Activated CD4-positive, alpha-beta T cell treated with anti-CD3 and anti-CD28 coated beads for 36 hours (primary cell): ENCODE measurements around the gene AKAP6. TPM values are rescaled to one million over a fixed set of nuclear protein-coding genes. Genes with fewer than 3 reads are reported as not detected.
A peak's percentile ranks its signal among the peaks of the same experiment; 100 is the strongest.

Experiments
- ATAC-seq: fragments of 200-7000 bp; cut with Tn5 transposase; one replicate; pipeline ENCODE4 v1.10.0; 2021; ENCODE audit warnings: mild to moderate bottlenecking, moderate library complexity
- CTCF ChIA-PET: fragments of 350-600 bp; sonication (Branson Sonifier 250); formaldehyde crosslinking; loops from one replicate; lab custom pipeline; 2021; ENCODE audit warnings: antibody characterized with exemption; lab: Charles Lee
- POLR2A ChIA-PET: fragments of 350-600 bp; sonication (Branson Sonifier 250); formaldehyde crosslinking; loops from one replicate; lab custom pipeline; 2021; ENCODE audit warnings: antibody characterized with exemption, inconsistent platforms; lab: Charles Lee
- DNase-seq: peaks from one replicate; pipeline ENCODE4 v3.0.0-alpha.2; 2020
- H3K27ac Mint-ChIP-seq: one replicate; pipeline ENCODE4 v1.8.0; 2021; ENCODE audit warnings: mixed read lengths
- H3K27me3 Mint-ChIP-seq: one replicate; pipeline ENCODE4 v1.8.0; 2021; ENCODE audit warnings: mixed read lengths
- H3K36me3 Mint-ChIP-seq: one replicate; pipeline ENCODE4 v1.8.0; 2021; ENCODE audit warnings: low read depth, mixed read lengths
- H3K4me1 Mint-ChIP-seq: one replicate; pipeline ENCODE4 v1.8.0; 2021; ENCODE audit warnings: mixed read lengths
- H3K4me3 Mint-ChIP-seq: one replicate; pipeline ENCODE4 v1.8.0; 2021; ENCODE audit warnings: mild to moderate bottlenecking, moderate library complexity, mixed read lengths
- H3K9me3 Mint-ChIP-seq: one replicate; pipeline ENCODE4 v1.8.0; 2021; ENCODE audit warnings: low read depth, mixed read lengths
- intact Hi-C, 2 experiments: fragments of 100-400 bp; cut with DNase I in 1 of 2; cut with micrococcal nuclease in 1 of 2; formaldehyde crosslinking; loops; one replicate each; pipeline versions ENCODE4 v1.14.2 to v1.15.1; 2022 to 2024; cut with DNase I, micrococcal nuclease
- total RNA-seq, 2 experiments: library from RNA; stranded (reverse); gene quantifications; one replicate each; pipeline ENCODE4 v1.2.3, GENCODE V29; 2021

AKAP6 gene
- total RNA-seq, 2 experiments from 2014 or later: 1.1 to 2.0 TPM

GRCh38 chr14:32661216-32661615 lies 332.1 kb downstream of the AKAP6 start:
- H3K36me3 Mint-ChIP-seq: no peaks in the 10 kb centered on the region
- intact Hi-C loops: no loop called here
- H3K9me3 Mint-ChIP-seq: no peaks in the 10 kb centered on the region
- H3K27me3 Mint-ChIP-seq: peaks cover 4% of the 10 kb centered on the region
- ATAC-seq (no peak), DNase-seq (no peak)
- ChIA-PET CTCF (no interaction called here), POLR2A (no interaction called here)
- H3K4me3 Mint-ChIP-seq: no peak overlapping the region
- H3K27ac Mint-ChIP-seq: no peak overlapping the region
- no peaks in the 10 kb centered on the region for H3K4me1 Mint-ChIP-seq

- H3K4me1 Mint-ChIP-seq: no peaks in the 10 kb centered on the region
- ATAC-seq (peak; percentile 19), DNase-seq (no peak)
- no peaks in the 10 kb centered on the region for H3K36me3 Mint-ChIP-seq
- intact Hi-C loops: no loop called here
- H3K27ac Mint-ChIP-seq: no peak overlapping the region
- POLR2A ChIA-PET: no interaction called here
- CTCF ChIA-PET: no interaction called here
- H3K9me3 Mint-ChIP-seq: no peaks in the 10 kb centered on the region
- no peak overlapping the region for H3K4me3 Mint-ChIP-seq
- H3K27me3 Mint-ChIP-seq: peaks cover 4% of the 10 kb centered on the region
Observed at GRCh38 chr14:32662211-32662610, 333.1 kb downstream of the AKAP6 start.

- H3K9me3 Mint-ChIP-seq: peaks cover 4% of the 10 kb centered on the region
- ChIA-PET POLR2A (no interaction called here), CTCF (no interaction called here)
- peaks cover 6% of the 10 kb centered on the region for H3K27me3 Mint-ChIP-seq
- DNase-seq (no peak), ATAC-seq (no peak)
- intact Hi-C loops: no loop called here
- no peak overlapping the region for H3K4me3 Mint-ChIP-seq
- no peak overlapping the region for H3K27ac Mint-ChIP-seq
- no peaks in the 10 kb centered on the region for H3K4me1 Mint-ChIP-seq
- no peaks in the 10 kb centered on the region for H3K36me3 Mint-ChIP-seq
Observed at GRCh38 chr14:32666308-32666707, 337.2 kb downstream of the AKAP6 start.

- H3K27me3 Mint-ChIP-seq: peaks cover 6% of the 10 kb centered on the region
- H3K27ac Mint-ChIP-seq: no peak overlapping the region
Observed at GRCh38 chr14:32667287-32667686, 338.2 kb downstream of the AKAP6 start.

GRCh38 chr14:32667791-32668190 lies 338.7 kb downstream of the AKAP6 start:
- ChIA-PET CTCF (interaction anchor here (0.6 to 0.7 kb wide), 2 partner anchors 18 to 1494 kb away, joined by 3 read pairs; no protein-coding TSS in a partner anchor), POLR2A (no interaction called here)
- ATAC-seq (no peak), DNase-seq (no peak)
- H3K27me3 Mint-ChIP-seq: peaks cover 6% of the 10 kb centered on the region
- H3K4me1 Mint-ChIP-seq: no peaks in the 10 kb centered on the region
- intact Hi-C loops: no loop called here
- H3K27ac Mint-ChIP-seq: no peak overlapping the region
- peaks cover 8% of the 10 kb centered on the region for H3K9me3 Mint-ChIP-seq
- no peaks in the 10 kb centered on the region for H3K36me3 Mint-ChIP-seq
- H3K4me3 Mint-ChIP-seq: no peak overlapping the region

More at GRCh38 chr14:32667287-32667686, 338.2 kb downstream of the AKAP6 start:
- Mint-ChIP-seq H3K4me1 (no peaks in the 10 kb centered on the region), H3K4me3 (no peak overlapping the region), H3K36me3 (no peaks in the 10 kb centered on the region), H3K9me3 (peaks cover 4% of the 10 kb centered on the region)
- ChIA-PET CTCF (interaction anchor here (0.6 kb wide), 1 partner anchor 18 kb away, joined by 3 read pairs; no protein-coding TSS in a partner anchor), POLR2A (no interaction called here)
- intact Hi-C loops: no loop called here
- DNase-seq (no peak), ATAC-seq (no peak)

- Mint-ChIP-seq H3K27me3 (peaks cover 6% of the 10 kb centered on the region), H3K36me3 (no peaks in the 10 kb centered on the region), H3K9me3 (peaks cover 12% of the 10 kb centered on the region), H3K27ac (no peak overlapping the region), H3K4me1 (no peaks in the 10 kb centered on the region), H3K4me3 (no peak overlapping the region)
- ChIA-PET CTCF (no interaction called here), POLR2A (no interaction called here)
- ATAC-seq: no peak
- DNase-seq: no peak
- intact Hi-C loops: no loop called here
Observed at GRCh38 chr14:32669391-32669790, 340.3 kb downstream of the AKAP6 start.

GRCh38 chr14:32675433-32675832 lies 346.3 kb downstream of the AKAP6 start:
- peaks cover 12% of the 10 kb centered on the region for H3K9me3 Mint-ChIP-seq
- DNase-seq (no peak), ATAC-seq (no peak)
- intact Hi-C loops: no loop called here
- no peak overlapping the region for H3K4me3 Mint-ChIP-seq
- CTCF ChIA-PET: no interaction called here
- H3K27me3 Mint-ChIP-seq: no peaks in the 10 kb centered on the region
- H3K36me3 Mint-ChIP-seq: no peaks in the 10 kb centered on the region
- no peaks in the 10 kb centered on the region for H3K4me1 Mint-ChIP-seq
- H3K27ac Mint-ChIP-seq: no peak overlapping the region
- POLR2A ChIA-PET: no interaction called here

- no peaks in the 10 kb centered on the region for H3K4me1 Mint-ChIP-seq
- no peaks in the 10 kb centered on the region for H3K27me3 Mint-ChIP-seq
- no peaks in the 10 kb centered on the region for H3K36me3 Mint-ChIP-seq
- no peak overlapping the region for H3K4me3 Mint-ChIP-seq
- intact Hi-C loops: no loop called here
- DNase-seq (no peak), ATAC-seq (no peak)
- ChIA-PET CTCF (no interaction called here), POLR2A (no interaction called here)
- H3K27ac Mint-ChIP-seq: no peak overlapping the region
- peaks cover 8% of the 10 kb centered on the region for H3K9me3 Mint-ChIP-seq
Observed at GRCh38 chr14:32677129-32677780, 348.2 kb downstream of the AKAP6 start.

GRCh38 chr14:32678088-32678487 lies 349.0 kb downstream of the AKAP6 start:
- H3K4me3 Mint-ChIP-seq: no peak overlapping the region
- intact Hi-C loops: no loop called here
- no peak for ATAC-seq
- POLR2A ChIA-PET: no interaction called here
- no peak for DNase-seq
- no peaks in the 10 kb centered on the region for H3K4me1 Mint-ChIP-seq
- CTCF ChIA-PET: no interaction called here
- no peaks in the 10 kb centered on the region for H3K27me3 Mint-ChIP-seq
- H3K27ac Mint-ChIP-seq: no peak overlapping the region
- H3K9me3 Mint-ChIP-seq: peaks cover 1% of the 10 kb centered on the region
- H3K36me3 Mint-ChIP-seq: no peaks in the 10 kb centered on the region

GRCh38 chr14:32679927-32680612 lies 351.0 kb downstream of the AKAP6 start:
- ChIA-PET POLR2A (no interaction called here), CTCF (no interaction called here)
- H3K4me1 Mint-ChIP-seq: no peaks in the 10 kb centered on the region

GRCh38 chr14:32681598-32681997 lies 352.5 kb downstream of the AKAP6 start:
- no peak for ATAC-seq
- CTCF ChIA-PET: no interaction called here
- Mint-ChIP-seq H3K4me1 (no peaks in the 10 kb centered on the region), H3K36me3 (no peaks in the 10 kb centered on the region), H3K27ac (no peak overlapping the region), H3K9me3 (no peaks in the 10 kb centered on the region), H3K4me3 (no peak overlapping the region), H3K27me3 (no peaks in the 10 kb centered on the region)
- intact Hi-C loops: no loop called here
- no peak for DNase-seq
- POLR2A ChIA-PET: interaction anchor here (0.6 kb wide), 1 partner anchor 471 kb away, joined by 9 read pairs; no protein-coding TSS in a partner anchor

More at GRCh38 chr14:32679927-32680612, 351.0 kb downstream of the AKAP6 start:
- intact Hi-C loops: no loop called here
- Mint-ChIP-seq H3K27me3 (no peaks in the 10 kb centered on the region), H3K27ac (no peak overlapping the region), H3K9me3 (no peaks in the 10 kb centered on the region), H3K4me3 (no peak overlapping the region), H3K36me3 (no peaks in the 10 kb centered on the region)
- DNase-seq (no peak), ATAC-seq (no peak)

GRCh38 chr14:32682214-32682613 lies 353.1 kb downstream of the AKAP6 start:
- ChIA-PET CTCF (no interaction called here), POLR2A (no interaction called here)
- Mint-ChIP-seq H3K4me1 (no peaks in the 10 kb centered on the region), H3K4me3 (no peak overlapping the region), H3K9me3 (no peaks in the 10 kb centered on the region), H3K27ac (no peak overlapping the region), H3K36me3 (no peaks in the 10 kb centered on the region), H3K27me3 (no peaks in the 10 kb centered on the region)
- DNase-seq: no peak
- intact Hi-C loops: no loop called here
- no peak for ATAC-seq
